GM12878 (cell line): ENCODE measurements around the gene CLTCL1. TPM values are rescaled to one million over a fixed set of nuclear protein-coding genes. Genes with fewer than 3 reads are reported as not detected.

Experiments
- CHD2 ChIP-seq: IDR thresholded peaks from 2 replicates; pipeline ENCODE4 v1.6.1; 2011; ENCODE audit warnings: low read depth, low read length, improper control_type of control experiment, borderline replicate concordance
- HDAC2 ChIP-seq: fragments of 200-600 bp; sonication (generic); IDR thresholded peaks from 2 replicates; pipeline ENCODE4 v1.6.1; 2017
- NFYA ChIP-seq: IDR thresholded peaks from 2 replicates; pipeline ENCODE4 v1.6.1; 2011; ENCODE audit warnings: low read depth, mild to moderate bottlenecking, low read length, improper control_type of control experiment, borderline replicate concordance
- RB1 ChIP-seq: fragments of 450-650 bp; formaldehyde crosslinking; IDR thresholded peaks from 2 replicates; pipeline ENCODE4 v1.6.1; 2017; ENCODE audit warnings: mild to moderate bottlenecking, borderline replicate concordance
- RELB ChIP-seq: fragments of 450-650 bp; IDR thresholded peaks from 2 replicates; pipeline ENCODE4 v1.6.1; 2017; ENCODE audit warnings: low read depth, mild to moderate bottlenecking, moderate library complexity
- SP1 ChIP-seq: IDR thresholded peaks from one replicate; pipeline ENCODE4 v1.6.1; 2011; ENCODE audit warnings: low read depth, low read length
- TAF1 ChIP-seq: IDR thresholded peaks from 2 replicates; pipeline ENCODE4 v1.6.1; 2011; ENCODE audit warnings: mild to moderate bottlenecking, low read depth, low read length, borderline replicate concordance
- TARDBP ChIP-seq: IDR thresholded peaks from 2 replicates; pipeline ENCODE4 v1.6.1; 2016; ENCODE audit warnings: borderline replicate concordance
- TCF3 ChIP-seq: IDR thresholded peaks from 2 replicates; pipeline ENCODE4 v1.6.1; 2012; ENCODE audit warnings: low read depth, mild to moderate bottlenecking, low read length, borderline replicate concordance; ENCODE audit not compliant: insufficient read depth
- polyA plus RNA-seq, 11 experiments: library from polyadenylated mRNA; depleted of rRNA in 4 of 11; unstranded in 6 of 11; stranded (reverse) in 5 of 11; fragments of >200 nt; fragmentation: Nextera tagmentation in 4 of 11; fragmentation: Illumina TruSeq in 1 of 11; extraction: Ambion mirVana in 4 of 11; extraction: Trizol in 1 of 11; gene quantifications; 1 replicate in 1 of 11; 2 replicates in 10 of 11; pipeline versions ENCODE4 v1.2.1 to v1.2.3, GENCODE V29; 2011 to 2016; ENCODE audit warnings: inconsistent platforms in 2 of 11, missing spikeins in 2 of 11, low read depth in 1 of 11
- total RNA-seq, 4 experiments: library from RNA; depleted of rRNA in 3 of 4; stranded (reverse); fragments of >200 nt in 3 of 4; fragmentation: Illumina TruSeq in 1 of 4; extraction: Trizol in 1 of 4; gene quantifications; 2 replicates each; pipeline versions ENCODE4 v1.2.1 to v1.2.3, GENCODE V29; 2013 to 2021
- TF ChIP-seq, protein P1 (sequence below): fragments of 450-650 bp; IDR thresholded peaks from 2 replicates; pipeline ENCODE4 v1.6.1; 2016; ENCODE audit warnings: mild to moderate bottlenecking

Gene CLTCL1
- total and polyA plus RNA-seq, 10 of the 15 experiments (the other 5 are each of a cell fraction or from before 2014, with no cell fraction given), result under 0.01 to 0.35 (median 0.12) TPM; not detected in 2

GRCh38 chr22:19291580-19292457 lies at the start of gene CLTCL1 (continued):
- TF ChIP-seq TCF3 (no peak), TAF1 (0 out of 2 replicates have a peak, but pooled peaks have one; percentile 32), TARDBP (0 out of 2 replicates have a peak, but pooled peaks have one; percentile 56), SP1 (no peak), RELB (0 out of 2 replicates have a peak, but pooled peaks have one; percentile 17), NFYA (no peak), RB1 (peak; percentile 33; the same call in 1 of the 2 replicates), HDAC2 (no peak), CHD2 (peak; percentile 89)
- TF ChIP-seq, protein P1, sequence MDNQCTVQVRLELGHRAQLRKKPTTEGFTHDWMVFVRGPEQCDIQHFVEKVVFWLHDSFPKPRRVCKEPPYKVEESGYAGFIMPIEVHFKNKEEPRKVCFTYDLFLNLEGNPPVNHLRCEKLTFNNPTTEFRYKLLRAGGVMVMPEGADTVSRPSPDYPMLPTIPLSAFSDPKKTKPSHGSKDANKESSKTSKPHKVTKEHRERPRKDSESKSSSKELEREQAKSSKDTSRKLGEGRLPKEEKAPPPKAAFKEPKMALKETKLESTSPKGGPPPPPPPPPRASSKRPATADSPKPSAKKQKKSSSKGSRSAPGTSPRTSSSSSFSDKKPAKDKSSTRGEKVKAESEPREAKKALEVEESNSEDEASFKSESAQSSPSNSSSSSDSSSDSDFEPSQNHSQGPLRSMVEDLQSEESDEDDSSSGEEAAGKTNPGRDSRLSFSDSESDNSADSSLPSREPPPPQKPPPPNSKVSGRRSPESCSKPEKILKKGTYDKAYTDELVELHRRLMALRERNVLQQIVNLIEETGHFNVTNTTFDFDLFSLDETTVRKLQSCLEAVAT, result 0 out of 2 replicates have a peak, but pooled peaks have one; percentile 20
